Kidney epithelial cell (primary cell): ENCODE results near the gene NFX1. TPM values are rescaled to one million over a fixed set of nuclear protein-coding genes. Genes with fewer than 3 reads are reported as not detected.

Experiments
- DNase-seq: peaks from one replicate; pipeline ENCODE4 v3.0.0-alpha.2; 2010; ENCODE audit warnings: low read depth
- H3K27me3 ChIP-seq: 2 replicates; pipeline ENCODE4 v1.6.0; 2011; ENCODE audit warnings: low read length; ENCODE audit not compliant: control insufficient read depth, insufficient read depth
- H3K36me3 ChIP-seq: 2 replicates; pipeline ENCODE4 v1.5.1; 2011; ENCODE audit warnings: low read length; ENCODE audit not compliant: control insufficient read depth, insufficient read depth
- H3K4me3 ChIP-seq: 2 replicates; pipeline ENCODE4 v1.5.1; 2011; ENCODE audit warnings: low read depth, mild to moderate bottlenecking, control low read depth, low read length
- total RNA-seq: library from RNA; depleted of rRNA; stranded (reverse); fragments of >200 nt; gene quantifications from 2 replicates; pipeline ENCODE4 v1.2.3, GENCODE V29; 2015
- TF ChIP-seq, protein P1 (sequence below): IDR thresholded peaks from 2 replicates; pipeline ENCODE4 v1.5.1; 2011; ENCODE audit warnings: mild to moderate bottlenecking, moderate library complexity, low read length, control low read depth, inconsistent platforms; ENCODE audit not compliant: insufficient read depth, poor library complexity, severe bottlenecking

Gene NFX1
- total RNA-seq, 1 donor from 2014 or later = 24.3 TPM

DNA sequence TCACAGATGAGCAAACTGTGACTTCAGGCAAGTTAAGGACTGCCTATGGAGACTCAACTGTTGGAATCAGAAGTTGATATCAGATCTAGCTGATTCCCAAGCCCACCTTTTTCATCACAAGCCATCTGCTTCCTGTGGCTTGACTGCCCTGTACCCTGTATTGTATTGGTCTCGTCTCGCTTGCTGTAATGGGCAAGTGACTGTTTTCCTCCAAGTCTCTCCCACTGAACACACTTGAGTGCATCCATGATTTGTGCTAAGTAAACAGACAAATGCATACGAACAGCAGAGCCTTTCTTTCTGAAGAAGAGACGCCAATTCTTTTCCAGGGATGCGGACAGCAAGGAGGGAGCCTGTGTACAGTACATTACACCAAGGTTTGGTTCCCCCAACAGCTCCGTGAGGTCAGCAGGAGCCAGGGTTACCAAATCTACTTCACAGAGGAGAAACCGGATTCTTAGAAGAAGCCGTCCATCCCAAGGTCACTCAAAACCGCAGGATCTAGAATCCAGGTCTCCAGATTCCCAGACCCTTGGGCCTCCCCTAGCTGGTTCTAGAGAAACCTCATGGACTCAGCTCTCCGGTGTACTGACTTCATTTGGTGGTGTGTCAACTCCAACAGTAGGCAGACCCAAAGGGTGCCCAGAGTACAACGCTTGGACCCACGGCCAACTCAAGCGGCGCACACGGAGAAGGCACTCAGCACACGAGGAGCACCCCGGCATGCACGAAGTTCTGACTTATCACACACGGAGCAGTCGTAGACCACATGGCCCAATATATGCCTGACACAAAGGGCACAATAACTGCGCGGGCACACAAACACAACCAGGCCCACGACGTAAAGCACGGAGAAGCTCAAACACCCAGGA is 26.9 kb upstream of the NFX1 start:
- TF ChIP-seq, protein P1, sequence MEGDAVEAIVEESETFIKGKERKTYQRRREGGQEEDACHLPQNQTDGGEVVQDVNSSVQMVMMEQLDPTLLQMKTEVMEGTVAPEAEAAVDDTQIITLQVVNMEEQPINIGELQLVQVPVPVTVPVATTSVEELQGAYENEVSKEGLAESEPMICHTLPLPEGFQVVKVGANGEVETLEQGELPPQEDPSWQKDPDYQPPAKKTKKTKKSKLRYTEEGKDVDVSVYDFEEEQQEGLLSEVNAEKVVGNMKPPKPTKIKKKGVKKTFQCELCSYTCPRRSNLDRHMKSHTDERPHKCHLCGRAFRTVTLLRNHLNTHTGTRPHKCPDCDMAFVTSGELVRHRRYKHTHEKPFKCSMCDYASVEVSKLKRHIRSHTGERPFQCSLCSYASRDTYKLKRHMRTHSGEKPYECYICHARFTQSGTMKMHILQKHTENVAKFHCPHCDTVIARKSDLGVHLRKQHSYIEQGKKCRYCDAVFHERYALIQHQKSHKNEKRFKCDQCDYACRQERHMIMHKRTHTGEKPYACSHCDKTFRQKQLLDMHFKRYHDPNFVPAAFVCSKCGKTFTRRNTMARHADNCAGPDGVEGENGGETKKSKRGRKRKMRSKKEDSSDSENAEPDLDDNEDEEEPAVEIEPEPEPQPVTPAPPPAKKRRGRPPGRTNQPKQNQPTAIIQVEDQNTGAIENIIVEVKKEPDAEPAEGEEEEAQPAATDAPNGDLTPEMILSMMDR = no peak
- no peak for DNase-seq
- H3K4me3 ChIP-seq = peak overlapping the region; percentile 90
- peaks cover 1% of the 10 kb centered on the region for H3K36me3 ChIP-seq
- no peaks in the 10 kb centered on the region for H3K27me3 ChIP-seq

DNA sequence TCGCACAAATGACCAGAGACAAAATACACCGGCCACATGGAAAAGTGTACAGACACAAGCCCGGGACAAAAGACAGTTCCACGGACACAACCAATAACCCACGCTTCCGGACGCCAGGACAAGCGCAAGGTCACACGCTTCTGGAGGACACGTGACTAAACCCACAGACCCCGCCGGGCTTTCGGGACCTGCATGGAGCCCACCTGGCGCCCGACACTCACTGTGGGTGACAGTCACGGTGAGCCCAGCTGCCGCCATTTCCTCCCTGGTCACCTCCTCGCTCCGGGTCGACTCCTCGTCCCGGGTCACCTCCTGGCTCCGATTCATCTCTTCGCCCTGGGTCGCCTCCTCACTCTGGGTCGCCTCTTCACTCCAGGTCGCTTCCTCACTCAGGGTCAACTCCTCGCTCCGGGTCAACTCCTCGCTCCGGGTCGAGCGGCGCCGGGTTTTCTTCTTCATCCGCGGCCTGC is 26.3 kb upstream of the NFX1 start:
- peak overlapping the region; percentile 90 for H3K4me3 ChIP-seq
- peaks cover 1% of the 10 kb centered on the region for H3K36me3 ChIP-seq
- DNase-seq = no peak
- no peaks in the 10 kb centered on the region for H3K27me3 ChIP-seq
- TF ChIP-seq, protein P1 = no peak

DNA sequence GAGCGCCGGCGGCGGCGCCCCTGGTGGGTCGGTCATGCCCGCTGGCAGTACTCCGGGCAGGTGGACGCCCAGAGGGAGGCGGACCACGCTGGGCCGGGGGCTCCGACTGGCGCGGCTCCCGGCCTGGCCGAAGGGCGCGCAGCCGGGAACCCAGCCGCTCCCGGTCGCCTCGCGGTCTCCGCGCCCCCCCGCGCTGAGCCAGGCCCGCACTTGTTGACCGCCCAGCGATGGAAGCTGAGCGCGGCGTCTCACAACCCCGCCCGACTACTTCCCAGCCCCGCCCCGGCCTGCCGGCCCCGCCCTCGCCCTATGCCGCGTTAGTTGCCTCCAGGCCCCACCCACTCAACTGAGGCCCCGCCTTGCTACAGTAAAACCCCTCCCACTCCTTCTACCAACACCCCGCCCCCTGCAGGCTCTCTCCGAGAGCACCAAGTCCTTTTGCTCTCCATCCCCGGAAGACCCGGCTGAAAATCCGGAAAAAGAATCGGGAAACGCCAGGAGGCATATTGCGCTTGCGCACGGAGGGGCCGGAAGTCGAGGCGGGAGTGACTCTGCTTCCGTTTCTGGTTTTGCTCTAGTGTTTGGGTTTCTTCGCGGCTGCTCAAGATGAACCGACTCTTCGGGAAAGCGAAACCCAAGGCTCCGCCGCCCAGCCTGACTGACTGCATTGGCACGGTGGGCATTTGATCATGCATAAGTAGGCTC is 25.7 kb upstream of the NFX1 start, which contains the start of the genes BAG1 and CHMP5:
Gene BAG1 (minus strand): TSS at position 236 of the 705 bp plus-strand sequence.
Gene CHMP5 (plus strand): TSS at position 577 of the 705 bp plus-strand sequence. CDS start 30 bp downstream, at position 607.
- H3K27me3 ChIP-seq = no peaks in the 10 kb centered on the region
- TF ChIP-seq, protein P1 = peak; percentile 43
- H3K4me3 ChIP-seq = peak within 1 kb of the TSS; percentile 90
- DNase-seq = peak; percentile 96
- peaks cover 1% of the 10 kb centered on the region for H3K36me3 ChIP-seq

DNA sequence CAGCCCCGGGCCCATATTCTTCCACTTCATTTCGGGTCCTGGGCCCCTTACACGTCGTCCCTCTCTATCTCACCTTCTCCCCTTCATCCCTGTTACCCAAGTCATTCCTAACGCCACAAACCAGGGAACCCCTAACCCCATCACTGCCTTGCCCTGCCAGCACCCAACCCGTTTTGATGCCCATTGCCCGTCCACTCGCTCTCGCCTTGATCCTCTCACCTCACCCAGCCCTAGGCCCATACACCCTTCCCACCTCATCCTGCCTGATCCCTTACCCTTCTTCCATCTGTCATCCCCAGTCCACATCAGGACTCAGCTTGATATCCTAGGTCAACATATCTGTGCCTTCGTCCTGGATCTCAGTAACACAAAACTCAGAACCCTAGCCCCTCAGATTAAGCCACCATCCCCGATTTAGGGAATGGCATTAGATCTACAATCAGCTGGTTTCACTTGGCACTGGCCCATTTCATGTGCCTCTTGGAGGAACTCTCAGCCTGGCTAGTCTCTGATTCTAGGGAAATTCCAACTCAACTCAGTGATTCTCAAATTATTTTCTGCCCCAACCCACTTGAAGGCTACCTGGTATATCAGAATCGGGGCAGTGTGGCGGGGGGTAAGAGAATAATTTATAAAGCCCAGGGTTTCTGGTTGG is 25.0 kb upstream of the NFX1 start:
- DNase-seq = no peak
- Histone ChIP-seq H3K4me3 (peak overlapping the region; percentile 72), H3K36me3 (no peaks in the 10 kb centered on the region), H3K27me3 (no peaks in the 10 kb centered on the region)
- TF ChIP-seq, protein P1 = no peak

DNA sequence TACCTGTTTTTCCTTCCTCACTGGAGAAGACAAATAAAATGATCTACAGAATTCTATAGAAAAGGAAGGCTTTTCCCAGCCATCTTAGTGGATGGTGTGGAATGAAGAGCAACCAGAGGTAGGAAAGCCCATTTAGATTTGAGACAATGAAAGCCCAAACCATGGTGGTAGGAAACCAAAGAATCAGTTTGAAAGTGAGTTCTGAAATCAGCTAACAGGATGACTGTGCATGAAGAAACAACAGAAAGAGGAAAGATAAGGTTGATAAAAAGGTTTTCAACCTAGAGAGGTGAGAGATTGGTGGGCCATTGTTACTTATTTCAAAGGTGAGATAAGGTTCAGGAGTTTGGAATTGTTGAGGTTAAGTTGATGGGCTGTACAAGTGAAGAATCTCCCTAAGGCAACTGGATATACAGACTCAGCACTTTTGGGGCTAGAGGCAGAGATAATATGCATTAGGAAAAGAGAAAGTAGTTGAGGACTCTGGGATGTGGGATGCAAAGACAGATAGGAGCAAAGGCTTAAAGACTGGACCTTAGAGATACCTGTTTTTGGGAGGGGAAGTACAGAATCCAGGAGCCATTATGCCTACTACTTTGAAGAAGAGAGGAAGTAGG is 23.1 kb upstream of the NFX1 start:
- Histone ChIP-seq H3K4me3 (no peak overlapping the region), H3K27me3 (no peaks in the 10 kb centered on the region), H3K36me3 (no peaks in the 10 kb centered on the region)
- TF ChIP-seq, protein P1 = no peak
- DNase-seq = no peak
